Activated T-cell treated with anti-CD3 and anti-CD28 coated beads, Interleukin-2, amount 50 U/mL, for 1 hour (primary cell): ENCODE data around the gene DDX25.

ENCODE experiments used
- DNase-seq: peaks from one replicate; pipeline ENCODE4 v3.0.0-alpha.2; 2020

Gene DDX25

DNA sequence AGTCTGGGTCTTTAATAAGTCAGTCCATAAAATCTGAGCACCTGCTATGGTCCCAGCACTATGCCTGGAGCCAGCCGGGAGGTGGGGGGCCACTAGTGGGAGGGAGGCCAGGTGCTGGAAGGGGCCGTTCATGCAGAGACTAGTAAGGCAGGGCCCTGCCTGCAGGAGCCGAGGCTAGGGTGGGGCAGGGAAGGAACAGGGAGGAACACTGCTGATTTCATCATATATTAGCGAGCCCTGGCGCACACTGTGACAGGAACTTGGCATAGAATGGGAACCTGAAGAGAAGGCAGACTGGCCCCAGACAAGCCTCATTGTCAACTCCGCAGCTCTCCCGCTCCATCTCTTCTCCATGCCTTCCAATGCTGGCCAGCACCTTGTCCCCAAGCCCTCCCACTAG, 48.7 kb downstream of the DDX25 start:
- DNase-seq = no peak

DNA sequence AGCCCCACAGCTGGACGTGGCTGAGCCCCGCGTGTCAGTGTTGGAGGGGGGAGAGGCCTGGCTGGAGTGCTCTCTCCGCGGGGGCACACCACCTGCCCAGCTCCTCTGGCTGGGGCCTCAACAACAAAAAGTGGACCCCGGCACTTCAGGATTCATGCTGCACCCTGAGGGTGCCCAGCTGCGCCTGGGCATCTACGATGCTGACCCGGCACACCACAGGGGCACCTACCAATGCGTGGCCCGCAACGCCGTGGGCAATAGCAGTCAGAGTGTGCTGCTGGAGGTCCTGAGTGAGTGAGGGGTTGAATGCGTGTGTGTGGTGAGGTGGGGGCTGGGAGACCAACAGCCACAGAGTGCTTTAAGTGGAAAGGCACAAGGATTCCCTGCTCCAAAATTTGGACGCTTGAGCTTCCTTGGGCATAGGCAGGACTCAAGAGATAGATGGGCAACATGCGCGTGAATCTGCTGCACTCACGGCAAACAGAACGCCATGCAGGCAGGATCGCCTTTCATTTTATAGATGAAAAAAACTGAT, 49.2 kb downstream of the DDX25 start:
- no peak for DNase-seq

DNA sequence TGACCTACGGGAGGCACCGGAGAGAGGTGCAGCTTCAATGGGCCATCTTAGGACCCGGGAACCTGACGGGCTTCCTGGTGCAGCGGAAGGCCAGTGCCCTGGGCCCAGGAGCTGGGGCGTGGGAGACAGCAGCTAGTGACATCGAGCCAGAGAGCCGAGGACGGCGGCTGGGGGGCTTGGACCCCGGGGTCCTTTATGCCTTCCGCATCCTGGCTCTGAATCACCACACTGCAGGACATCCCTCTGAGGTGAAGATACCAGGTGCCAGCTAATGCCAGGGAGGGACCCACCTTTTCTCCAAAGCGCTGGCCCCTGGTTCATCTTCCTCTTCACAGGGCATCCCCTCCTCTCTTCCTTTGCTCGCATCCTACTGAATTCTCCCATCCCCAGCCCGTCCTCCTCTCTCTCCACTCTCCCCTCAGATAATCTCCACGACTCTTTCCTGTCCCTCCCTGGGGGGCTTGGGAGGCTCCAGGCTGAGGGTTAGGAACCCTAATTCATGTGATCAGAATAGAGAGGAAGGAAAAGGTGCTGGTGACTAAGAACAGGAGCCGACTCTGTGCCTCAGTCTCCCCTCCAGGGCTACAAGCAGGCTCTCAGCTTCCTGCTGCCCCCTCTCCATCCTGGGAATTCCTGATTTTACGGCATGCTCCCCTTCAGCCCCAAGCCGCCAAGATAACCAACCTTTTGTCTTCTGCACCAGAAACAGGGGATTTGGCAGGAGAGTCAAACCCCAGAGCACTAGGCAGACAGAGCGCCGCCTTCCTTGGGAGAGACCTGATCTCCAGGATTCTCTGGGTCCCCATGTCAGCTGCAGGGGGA, 50.0 kb downstream of the DDX25 start:
- no peak for DNase-seq

DNA sequence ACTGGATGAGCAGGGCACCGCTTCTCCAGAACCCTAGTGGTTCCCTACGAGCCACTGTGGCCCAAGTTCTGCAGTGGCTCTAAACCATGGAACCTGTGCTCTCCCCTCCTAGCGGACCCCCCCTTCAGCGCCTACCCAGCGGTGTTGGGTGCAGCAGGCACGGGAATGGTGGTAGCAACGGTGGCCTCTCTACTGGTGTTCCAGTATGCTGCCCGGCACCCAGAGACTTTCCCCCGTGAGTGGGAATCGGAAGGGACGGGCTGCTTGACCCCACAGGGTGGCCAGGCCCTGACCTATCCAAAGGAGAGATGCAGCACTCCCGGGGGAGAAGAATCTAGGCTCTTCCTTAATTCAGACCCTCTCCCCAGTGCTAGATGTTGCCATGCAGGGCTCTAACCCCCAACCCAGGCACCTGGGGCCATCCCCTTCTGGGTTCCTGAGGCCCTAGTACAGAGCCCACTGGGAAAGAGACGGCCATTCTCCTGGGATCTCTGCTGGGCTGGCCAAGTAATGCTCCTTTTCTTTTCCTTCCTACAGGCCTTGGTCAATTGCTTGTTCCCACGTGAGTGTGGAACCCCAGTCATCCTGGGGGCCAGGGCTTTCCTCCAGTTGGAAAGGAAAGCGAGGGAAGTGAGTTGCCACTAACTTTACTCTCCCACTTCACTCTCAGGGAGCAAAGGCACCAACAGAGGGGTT, 50.8 kb downstream of the DDX25 start:
- no peak for DNase-seq

DNA sequence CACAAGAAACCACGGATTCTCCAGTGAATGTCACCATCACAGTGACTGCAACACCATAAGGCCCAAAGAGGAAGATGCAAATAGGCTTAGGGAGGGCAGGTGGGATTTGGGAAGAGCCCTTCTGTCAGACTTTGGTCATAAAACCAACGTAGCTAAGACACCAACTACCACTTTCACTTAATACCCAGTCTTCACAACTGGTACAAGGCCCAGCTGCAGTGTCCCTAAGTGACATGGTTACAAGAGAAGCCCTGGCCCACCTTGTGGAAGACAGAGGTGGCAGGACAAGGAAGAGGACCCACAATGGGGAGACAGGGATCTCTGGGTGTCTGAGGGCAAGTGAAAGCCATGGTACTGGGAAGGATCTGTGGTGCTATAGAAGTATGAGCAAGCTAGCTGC, 51.5 kb downstream of the DDX25 start:
- no peak for DNase-seq

DNA sequence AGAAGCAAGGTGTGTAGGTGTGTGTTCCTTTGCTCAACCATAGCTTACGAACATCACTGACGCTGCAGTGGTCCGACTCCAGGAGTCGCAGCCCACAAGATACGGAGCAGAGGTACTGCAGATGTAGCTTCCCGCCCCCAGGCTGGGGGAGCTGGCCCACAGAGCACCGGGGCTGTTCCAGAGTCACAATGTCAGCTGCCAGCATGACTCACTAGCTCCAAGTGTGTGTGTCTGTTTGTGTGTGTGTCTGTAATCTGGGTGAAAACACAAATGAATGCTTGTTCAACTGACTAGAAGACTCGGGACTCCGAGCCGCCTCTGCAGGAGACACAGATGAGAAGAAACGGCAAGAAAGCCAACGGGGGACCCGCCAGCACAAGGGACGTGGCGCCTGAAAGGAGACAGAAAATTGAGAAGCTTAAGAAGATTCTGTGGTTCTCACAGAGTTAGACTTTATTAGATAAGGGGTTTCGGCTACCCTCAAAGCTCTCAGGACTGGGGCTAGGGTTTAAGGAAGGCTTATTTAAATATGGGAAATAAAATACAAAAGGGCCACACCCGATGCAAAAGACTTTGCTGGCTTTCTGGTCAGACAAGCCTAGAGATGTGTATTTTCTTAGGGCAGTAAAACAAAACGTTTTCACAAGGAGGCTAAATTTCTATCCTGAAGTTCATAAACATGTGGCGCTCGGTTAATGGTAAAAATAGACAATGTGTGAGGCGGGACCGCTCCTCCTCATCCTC, 52.3 kb downstream of the DDX25 start:
- DNase-seq = no peak

DNA sequence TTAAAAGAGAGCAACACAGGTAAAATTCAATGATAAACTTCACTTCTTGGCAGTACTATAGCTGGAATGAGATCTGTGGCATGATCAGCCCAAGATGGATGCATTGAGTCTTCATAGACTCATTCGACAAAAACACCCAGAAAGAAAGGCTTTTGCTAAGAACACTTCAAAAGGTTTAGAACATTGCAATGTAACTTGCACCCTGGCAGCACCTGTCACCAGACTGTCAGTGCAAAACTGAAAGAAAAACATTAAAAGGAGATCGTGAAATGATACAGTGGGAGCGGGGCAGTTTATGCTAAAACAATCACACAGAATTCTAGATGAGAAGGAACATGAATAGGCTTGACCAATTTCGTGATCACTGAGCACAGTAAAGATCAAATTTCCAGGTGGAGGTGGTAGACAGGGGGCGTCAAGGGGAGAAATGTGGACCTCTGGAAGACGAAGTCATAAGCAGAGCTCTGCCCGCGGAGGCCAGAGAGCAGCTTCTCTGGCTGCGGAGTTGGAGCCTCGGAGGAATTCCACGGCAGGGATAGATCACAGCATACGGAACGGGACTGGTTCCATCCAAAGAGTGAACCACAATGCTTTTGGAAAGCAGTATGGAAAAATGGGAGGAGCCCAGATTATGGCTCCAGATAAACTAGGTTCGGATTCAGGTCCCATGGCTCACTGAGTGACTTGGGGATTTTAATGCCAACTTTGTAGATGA, 53.5 kb downstream of the DDX25 start:
- DNase-seq = no peak

DNA sequence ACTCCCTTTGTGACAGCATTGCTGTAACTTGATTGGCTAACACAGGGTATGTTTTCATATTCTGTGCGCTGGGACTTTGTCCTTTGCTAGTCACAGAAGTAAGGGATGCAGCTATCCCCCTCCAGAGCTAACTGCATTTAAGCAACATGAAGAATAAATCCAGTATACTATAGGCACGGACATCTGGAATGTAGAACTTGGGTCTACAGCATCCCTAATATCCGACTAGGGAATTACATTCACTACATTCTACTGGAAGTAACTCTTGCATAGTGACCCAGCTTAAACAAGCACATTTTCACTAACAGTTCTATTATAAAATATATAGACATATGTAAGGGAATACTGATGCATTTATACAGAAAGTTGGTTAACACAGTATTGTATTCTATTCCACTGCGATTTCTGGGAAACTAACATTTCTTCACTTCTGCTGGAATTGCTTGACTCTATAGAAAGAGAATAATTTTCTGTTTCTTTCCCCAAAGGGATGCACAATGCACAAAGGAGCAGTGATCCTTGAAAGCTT, 54.6 kb downstream of the DDX25 start:
- DNase-seq = no peak

DNA sequence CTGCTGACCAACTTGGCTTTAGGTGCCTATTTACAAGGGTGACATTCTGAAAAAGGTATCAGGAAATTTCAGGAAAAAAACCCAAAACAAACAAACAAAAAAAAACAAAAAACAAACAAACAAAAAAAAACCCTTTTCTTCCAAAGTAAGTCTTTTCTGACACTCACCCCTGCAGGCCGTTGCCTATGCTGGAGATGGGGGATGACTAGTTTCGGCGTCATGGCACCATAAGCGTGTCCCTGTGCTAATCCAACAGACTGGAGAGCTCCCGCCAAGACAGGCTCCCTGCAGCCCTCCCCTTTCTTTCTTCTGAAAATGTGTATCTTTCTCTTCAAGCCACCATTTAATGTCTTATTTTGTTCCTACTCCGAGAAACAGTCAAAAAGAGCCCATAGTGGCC, 55.2 kb downstream of the DDX25 start:
- no peak for DNase-seq

DNA sequence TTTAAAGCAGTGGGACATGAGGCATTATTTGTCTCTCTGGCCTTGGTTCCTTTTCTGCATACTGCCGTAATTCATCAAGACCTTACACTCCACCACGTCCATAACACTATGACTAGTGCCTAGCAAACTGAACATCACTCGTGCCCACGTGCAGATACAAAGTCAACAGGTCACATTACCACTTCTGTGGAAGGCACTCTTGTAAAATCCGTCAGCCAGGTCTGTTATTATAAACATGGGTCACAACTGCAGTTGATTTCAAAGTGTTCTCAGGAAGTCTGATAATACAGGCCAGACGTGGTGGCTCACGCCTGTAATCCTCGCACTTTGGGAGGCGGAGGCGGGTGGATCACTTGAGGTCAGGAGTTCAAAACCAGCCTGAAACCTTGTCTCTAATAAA, 55.6 kb downstream of the DDX25 start:
- no peak for DNase-seq

DNA sequence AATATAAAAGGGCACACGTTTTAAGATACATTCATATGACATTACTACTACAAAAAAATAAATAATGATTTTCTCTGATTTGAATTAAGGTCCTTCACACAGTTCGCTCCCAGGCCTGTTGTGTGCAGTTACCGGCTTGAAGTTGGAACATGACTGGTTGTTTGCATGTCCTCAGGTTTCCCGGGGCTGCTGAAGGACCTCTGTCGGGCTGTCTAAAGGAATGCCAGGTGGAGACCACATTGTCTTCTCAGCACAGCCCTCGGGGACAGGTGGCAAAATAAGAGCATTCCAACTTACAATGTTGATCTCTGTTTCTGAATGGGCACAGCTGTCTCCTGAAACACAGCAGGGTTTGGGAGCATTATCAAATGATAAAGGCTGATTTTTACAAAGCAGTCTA, 56.5 kb downstream of the DDX25 start:
- no peak for DNase-seq

DNA sequence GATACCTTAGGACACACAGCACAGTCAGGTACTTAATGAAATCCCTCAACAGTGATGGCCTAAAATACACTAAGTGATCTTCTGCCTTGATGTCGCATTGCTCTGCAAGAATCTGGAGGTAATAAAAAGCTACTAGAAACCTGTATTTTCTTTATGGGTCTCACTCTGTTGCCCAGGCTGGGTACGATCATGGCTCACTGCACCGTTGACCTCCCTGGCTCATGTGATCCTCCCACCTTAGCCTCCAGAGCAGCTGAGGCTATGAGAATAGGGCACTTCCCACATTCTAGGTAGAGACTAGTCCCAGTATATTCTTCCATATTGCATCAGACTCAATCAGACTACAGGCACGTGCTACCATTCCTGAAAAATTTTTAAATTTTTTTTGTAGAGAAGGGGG, 63.2 kb downstream of the DDX25 start:
- no peak for DNase-seq

DNA sequence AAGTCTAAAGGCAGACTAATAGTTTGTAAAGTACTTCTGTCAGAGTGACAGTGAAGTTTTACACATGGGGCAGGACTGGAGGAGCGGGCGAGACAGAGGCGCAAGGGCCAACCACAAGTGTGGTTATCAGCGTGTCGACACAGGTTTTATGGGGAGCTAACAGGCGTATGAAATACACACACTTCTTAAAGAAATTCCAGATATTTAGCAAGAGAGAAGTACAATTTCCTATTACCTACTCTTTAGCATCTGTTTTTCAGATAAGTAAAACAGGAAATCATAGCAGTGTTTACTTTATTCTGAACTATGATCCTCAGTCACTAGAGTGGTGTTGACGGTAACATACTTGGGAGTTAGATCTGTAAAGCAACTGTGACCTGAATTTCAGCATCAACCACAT, 64.0 kb downstream of the DDX25 start:
- no peak for DNase-seq

DNA sequence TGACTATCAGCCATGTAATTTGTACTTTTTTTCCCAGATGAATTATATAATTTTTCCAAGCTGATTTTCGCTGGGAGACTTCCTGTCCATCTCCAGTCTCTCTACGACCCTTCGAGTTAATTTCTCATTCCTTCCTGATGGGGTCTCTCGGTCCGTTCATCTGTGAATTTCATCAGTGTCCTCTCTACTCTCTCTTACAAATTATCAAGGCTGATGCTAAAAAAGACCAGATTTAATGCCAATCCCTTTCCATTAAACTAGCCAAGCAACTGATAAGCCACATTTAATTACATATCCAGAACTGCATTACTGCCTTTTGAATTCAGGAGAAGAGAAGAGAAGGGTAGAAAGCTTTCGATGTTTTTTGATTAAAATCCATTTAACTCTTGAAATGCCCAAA, 67.3 kb downstream of the DDX25 start:
- no peak for DNase-seq

DNA sequence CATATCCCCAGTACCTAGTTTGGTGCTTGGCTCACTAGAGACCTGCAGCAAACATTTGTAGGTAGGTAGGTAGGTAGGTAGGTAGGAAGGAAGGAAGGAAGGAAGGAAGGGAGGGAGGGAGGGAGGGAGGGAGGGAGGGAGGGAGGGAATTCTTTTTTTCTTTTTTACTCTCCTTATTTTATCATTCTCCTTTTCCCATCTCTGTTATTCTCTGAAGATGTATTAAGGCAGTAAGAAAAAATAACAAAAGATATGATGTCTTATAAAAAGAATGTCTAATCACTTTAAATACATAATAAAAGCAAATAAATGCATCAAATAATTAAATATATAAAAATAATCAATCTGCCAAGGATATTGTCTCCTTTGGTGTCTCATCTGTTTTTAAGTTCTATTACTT, 70.0 kb downstream of the DDX25 start:
- DNase-seq = no peak

DNA sequence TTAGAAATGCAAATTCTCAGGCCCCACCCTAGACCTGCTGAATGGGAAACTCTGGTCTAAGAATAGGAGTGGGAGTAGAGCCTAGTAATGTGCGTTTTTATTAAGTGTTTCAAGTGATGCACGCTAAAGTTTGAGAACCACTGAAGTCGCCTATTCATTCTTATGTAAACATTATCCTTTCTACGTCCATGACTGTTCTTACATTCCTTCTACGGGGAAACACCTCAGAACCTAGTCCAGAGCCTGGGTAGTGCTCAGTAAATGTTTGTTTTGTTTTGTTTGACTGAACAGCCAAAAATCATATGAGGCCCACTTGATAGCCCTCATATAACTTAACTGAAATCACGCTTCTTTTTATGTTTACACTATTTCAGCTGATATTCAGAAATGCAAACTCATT, 71.3 kb downstream of the DDX25 start:
- no peak for DNase-seq

DNA sequence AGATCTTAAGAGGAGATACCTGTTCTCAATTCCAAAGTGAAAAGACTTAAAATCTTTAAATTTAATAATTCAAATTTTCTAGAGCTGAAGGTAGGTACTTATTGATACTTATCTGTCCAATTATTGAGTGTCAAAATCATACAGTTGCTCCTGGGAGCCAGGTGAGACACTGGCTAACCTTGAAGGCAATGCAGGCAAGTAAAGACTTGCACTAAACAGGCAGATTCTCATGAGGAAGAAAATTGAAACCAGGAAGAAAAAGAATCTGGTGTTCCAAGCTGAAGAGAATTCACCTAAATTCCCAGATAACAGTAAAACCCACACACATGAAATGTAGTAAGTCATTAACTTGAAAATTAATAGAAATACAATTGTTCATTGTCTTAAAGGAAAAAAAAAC, 71.8 kb downstream of the DDX25 start:
- DNase-seq = no peak

DNA sequence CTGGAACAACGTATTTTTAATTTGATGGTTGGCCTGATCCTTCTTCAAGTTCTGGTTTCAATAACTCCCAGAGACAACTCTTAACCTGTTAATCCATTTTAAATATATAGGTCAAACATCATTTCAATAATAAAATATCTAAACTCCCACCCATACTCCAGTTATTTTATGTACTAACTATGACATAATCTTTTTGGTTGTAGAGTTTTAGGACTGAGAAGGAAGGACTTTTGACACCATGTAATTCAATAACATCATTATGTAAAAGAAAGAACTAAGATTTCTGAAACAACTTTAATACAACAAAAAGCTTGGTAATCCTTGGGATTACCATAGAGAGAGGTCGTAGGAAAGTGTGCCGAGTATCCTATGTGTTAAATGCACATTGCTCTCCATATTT, 73.0 kb downstream of the DDX25 start:
- DNase-seq = no peak

DNA sequence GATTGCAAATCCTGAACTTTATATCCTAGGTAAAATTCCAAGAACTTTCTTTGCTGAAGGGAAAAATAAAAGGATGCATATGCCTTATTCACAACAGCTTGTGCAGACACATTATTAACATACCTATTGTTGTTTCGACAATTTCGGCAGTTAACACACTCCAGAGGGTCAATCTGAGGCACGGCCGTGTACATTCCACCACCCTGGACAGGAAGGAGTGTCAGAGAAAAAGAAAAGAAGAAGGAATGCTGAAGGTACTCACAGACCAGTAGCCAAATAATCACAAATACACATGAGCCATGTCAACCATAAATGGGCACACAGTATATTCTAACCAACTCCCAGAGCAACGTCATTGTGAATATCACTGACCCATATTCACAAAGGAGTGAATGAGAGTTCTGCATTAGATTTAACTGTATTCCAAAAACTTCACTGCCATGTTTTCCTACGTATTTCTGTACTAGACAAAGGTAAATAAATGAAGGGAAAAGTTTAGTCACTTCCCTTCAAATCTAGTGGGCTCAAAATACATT, 73.9 kb downstream of the DDX25 start:
- DNase-seq = no peak
